ENCODE measurements around the gene OR5AK2.

OR5AK2 gene

DNA sequence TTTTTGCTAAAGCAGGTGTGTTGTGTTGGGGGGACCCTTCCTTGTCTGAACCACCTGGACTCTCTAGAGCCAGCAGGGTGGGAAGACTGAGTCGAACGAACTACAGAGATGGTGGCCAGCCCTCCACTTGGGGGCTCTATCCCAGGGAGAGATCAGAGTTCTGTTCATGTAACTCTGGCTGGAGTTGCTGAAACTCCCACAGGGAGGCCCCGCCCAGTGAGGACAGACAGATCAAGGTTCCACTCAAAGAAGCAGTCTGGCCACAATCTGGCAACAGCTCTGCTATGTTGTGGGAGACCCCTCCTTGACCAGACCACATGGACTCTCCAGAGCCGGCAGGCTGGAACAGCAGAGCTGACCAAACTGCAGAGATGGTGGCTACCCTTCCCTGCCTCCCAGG is 20.2 kb upstream of the OR5AK2 start:
- 83% methylated on average over 4 of the region's 4 CpGs for WGBS (ENCODE audit: insufficient coverage)
- no peak overlapping the region for H3K27ac ChIP-seq (ENCODE audit: insufficient read depth in 1 of 2, low read depth in 1 of 2, low read length in 2 of 2, poor library complexity in 1 of 2, severe bottlenecking in 2 of 2)
- ChIA-PET POLR2A (no interaction called here), CTCF (no interaction called here)
- no peaks in the 10 kb centered on the region for H3K27me3 ChIP-seq (replicated peaks in 2 of 5; ENCODE audit: control insufficient read depth in 4 of 5, insufficient read depth in 5 of 5, low read length in 4 of 5)
- no peak overlapping the region for H3K4me3 ChIP-seq (ENCODE audit: control insufficient read depth in 1 of 7, extremely low read depth in 1 of 7, insufficient read depth in 4 of 7, low read depth in 2 of 7, low read length in 6 of 7)
- DNase-seq, result no peak
- no peaks in the 10 kb centered on the region for H3K36me3 ChIP-seq (ENCODE audit: control insufficient read depth in 4 of 4, insufficient read depth in 4 of 4, low read length in 3 of 4)
- H3K9me3 ChIP-seq (ENCODE audit: control extremely low read depth in 1 of 5, control insufficient read depth in 4 of 5, insufficient read depth in 2 of 5, low read depth in 1 of 5, low read length in 4 of 5), result peaks cover 0 to 1% (median 0%) of the 10 kb centered on the region in 5 experiments
- H3K4me1 ChIP-seq (ENCODE audit: control extremely low read depth in 1 of 4, control insufficient read depth in 4 of 4, insufficient read depth in 4 of 4, low read length in 3 of 4), result no peaks in the 10 kb centered on the region

DNA sequence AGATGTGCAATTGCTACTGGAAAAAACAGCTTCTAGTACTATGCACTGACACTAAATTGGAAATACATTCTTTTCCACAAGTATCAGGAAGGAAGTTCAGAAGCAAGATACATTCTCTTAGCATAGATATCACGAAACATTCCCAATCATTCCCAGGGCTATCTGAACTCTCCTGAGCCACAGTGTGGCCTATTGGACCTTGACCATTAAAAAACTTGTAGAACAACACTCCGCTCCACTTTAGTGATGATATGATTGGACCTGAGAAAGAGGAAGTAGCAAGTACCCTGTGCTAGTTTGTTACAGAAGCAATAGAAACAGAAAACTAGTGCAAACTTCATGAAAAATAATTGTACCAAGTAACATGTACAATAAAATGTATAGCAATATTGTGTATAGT is 11.4 kb upstream of the OR5AK2 start:
- POLR2A ChIA-PET, result no interaction called here
- H3K36me3 ChIP-seq (ENCODE audit: control insufficient read depth in 4 of 4, insufficient read depth in 4 of 4, low read length in 3 of 4), result no peaks in the 10 kb centered on the region
- H3K27me3 ChIP-seq (replicated peaks in 2 of 5; ENCODE audit: control insufficient read depth in 4 of 5, insufficient read depth in 5 of 5, low read length in 4 of 5), result no peaks in the 10 kb centered on the region
- CTCF ChIA-PET, result interaction anchor here (0.6 kb wide), 1 partner anchor 14 kb away, joined by 3 read pairs; no protein-coding TSS in a partner anchor
- WGBS (ENCODE audit: insufficient coverage), result no CpG with 5 or more reads among the region's 2 CpGs
- no peak for DNase-seq
- H3K27ac ChIP-seq (ENCODE audit: insufficient read depth in 1 of 2, low read depth in 1 of 2, low read length in 2 of 2, poor library complexity in 1 of 2, severe bottlenecking in 2 of 2), result no peak overlapping the region
- H3K4me1 ChIP-seq (ENCODE audit: control extremely low read depth in 1 of 4, control insufficient read depth in 4 of 4, insufficient read depth in 4 of 4, low read length in 3 of 4), result no peaks in the 10 kb centered on the region
- no peaks in the 10 kb centered on the region for H3K9me3 ChIP-seq (ENCODE audit: control extremely low read depth in 1 of 5, control insufficient read depth in 4 of 5, insufficient read depth in 2 of 5, low read depth in 1 of 5, low read length in 4 of 5)
- no peak overlapping the region for H3K4me3 ChIP-seq (ENCODE audit: control insufficient read depth in 1 of 7, extremely low read depth in 1 of 7, insufficient read depth in 4 of 7, low read depth in 2 of 7, low read length in 6 of 7)

DNA sequence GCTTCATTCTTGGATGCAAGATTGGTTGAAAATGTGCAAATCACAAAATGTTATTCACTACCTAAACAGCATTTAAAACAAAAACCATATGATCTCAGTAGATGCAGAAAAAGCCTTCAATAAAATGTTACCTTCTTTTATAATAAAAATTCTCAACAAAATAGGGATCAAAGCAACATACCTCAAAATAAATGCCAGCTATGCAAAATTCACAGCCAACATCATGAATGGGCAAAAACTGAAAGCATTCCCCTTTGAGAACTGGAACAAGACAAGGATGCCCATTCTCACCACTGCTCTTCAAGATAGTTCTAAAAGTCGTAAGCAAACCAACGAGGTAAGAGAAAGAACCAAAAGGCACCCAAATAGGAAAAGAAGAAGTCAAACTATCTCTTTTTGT is 2.0 kb downstream of the OR5AK2 start:
- no CpG with 5 or more reads among the region's 2 CpGs for WGBS (ENCODE audit: insufficient coverage)
- CTCF ChIA-PET, result interaction anchor here (0.6 kb wide), 1 partner anchor 14 kb away, joined by 3 read pairs; no protein-coding TSS in a partner anchor
- H3K4me3 ChIP-seq (ENCODE audit: control insufficient read depth in 1 of 7, extremely low read depth in 1 of 7, insufficient read depth in 4 of 7, low read depth in 2 of 7, low read length in 6 of 7), result no peak overlapping the region
- no peaks in the 10 kb centered on the region for H3K4me1 ChIP-seq (ENCODE audit: control extremely low read depth in 1 of 4, control insufficient read depth in 4 of 4, insufficient read depth in 4 of 4, low read length in 3 of 4)
- no peaks in the 10 kb centered on the region for H3K27me3 ChIP-seq (replicated peaks in 2 of 5; ENCODE audit: control insufficient read depth in 4 of 5, insufficient read depth in 5 of 5, low read length in 4 of 5)
- POLR2A ChIA-PET, result no interaction called here
- H3K9me3 ChIP-seq (ENCODE audit: control extremely low read depth in 1 of 5, control insufficient read depth in 4 of 5, insufficient read depth in 2 of 5, low read depth in 1 of 5, low read length in 4 of 5), result peaks cover 0 to 13% (median 0%) of the 10 kb centered on the region in 5 experiments
- no peak for DNase-seq
- H3K36me3 ChIP-seq (ENCODE audit: control insufficient read depth in 4 of 4, insufficient read depth in 4 of 4, low read length in 3 of 4), result no peaks in the 10 kb centered on the region
- no peak overlapping the region for H3K27ac ChIP-seq (ENCODE audit: insufficient read depth in 1 of 2, low read depth in 1 of 2, low read length in 2 of 2, poor library complexity in 1 of 2, severe bottlenecking in 2 of 2)

DNA sequence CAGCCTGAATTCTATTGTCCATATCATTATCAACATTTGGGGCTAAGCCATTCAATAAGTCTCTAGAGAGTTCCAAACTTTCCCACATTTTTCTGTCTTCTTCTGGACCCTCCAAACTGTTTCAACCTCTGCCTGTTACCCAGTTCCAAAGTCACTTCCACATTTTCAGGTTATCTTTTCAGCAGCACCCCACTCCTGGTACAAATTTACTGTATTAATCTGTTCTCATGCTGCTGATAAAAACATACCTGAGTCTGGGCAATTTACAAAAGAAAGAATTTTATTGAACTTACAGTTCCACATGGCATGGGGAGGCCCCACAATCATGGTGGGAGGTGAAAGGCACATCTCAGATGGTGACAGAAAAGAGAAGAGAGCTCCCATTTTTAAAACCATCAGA is 5.8 kb downstream of the OR5AK2 start:
- ChIA-PET CTCF (no interaction called here), POLR2A (no interaction called here)
- no peak overlapping the region for H3K27ac ChIP-seq (ENCODE audit: insufficient read depth in 1 of 2, low read depth in 1 of 2, low read length in 2 of 2, poor library complexity in 1 of 2, severe bottlenecking in 2 of 2)
- no peaks in the 10 kb centered on the region for H3K4me1 ChIP-seq (ENCODE audit: control extremely low read depth in 1 of 4, control insufficient read depth in 4 of 4, insufficient read depth in 4 of 4, low read length in 3 of 4)
- H3K36me3 ChIP-seq (ENCODE audit: control insufficient read depth in 4 of 4, insufficient read depth in 4 of 4, low read length in 3 of 4), result no peaks in the 10 kb centered on the region
- H3K9me3 ChIP-seq (ENCODE audit: control extremely low read depth in 1 of 5, control insufficient read depth in 4 of 5, insufficient read depth in 2 of 5, low read depth in 1 of 5, low read length in 4 of 5), result peaks cover 0 to 16% (median 0%) of the 10 kb centered on the region in 5 experiments
- H3K4me3 ChIP-seq (ENCODE audit: control insufficient read depth in 1 of 7, extremely low read depth in 1 of 7, insufficient read depth in 4 of 7, low read depth in 2 of 7, low read length in 6 of 7), result no peak overlapping the region
- no peaks in the 10 kb centered on the region for H3K27me3 ChIP-seq (replicated peaks in 2 of 5; ENCODE audit: control insufficient read depth in 4 of 5, insufficient read depth in 5 of 5, low read length in 4 of 5)
- no peak for DNase-seq

DNA sequence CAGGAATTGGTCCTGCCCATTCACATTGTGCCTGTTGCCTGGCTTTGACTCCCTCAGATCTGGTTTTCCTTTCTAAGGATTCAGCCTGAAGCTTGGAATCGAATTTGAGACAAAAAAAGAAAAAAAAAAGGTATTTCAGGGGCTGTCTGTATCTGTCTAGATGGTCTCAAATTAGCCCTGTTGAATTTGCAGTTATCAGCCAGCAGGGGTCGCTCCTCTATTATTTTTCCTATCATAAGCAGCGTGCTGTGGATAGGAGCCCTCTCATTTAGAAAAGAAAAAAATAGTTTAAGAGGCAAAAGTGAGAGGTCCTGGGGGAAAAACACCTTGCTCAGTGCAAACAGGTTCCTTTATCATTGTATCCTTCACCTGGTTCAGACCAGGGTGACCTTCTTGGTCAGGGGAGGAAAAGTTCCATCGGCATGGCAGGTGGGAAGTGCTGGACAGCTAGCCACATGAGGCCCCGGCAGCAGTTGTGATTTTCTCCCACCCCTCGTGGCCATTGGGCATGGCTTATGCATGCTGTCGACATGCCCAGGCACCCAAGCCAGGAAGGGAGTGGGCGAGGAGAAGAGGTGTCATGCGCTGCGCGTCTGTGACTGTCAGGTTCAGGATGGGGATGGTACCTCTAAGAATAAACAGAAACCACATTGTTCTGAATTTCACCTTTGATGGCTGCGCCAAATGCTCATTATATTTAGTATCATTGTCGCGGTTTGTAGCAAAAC is 13.1 kb downstream of the OR5AK2 start:
- 97% methylated on average over 10 of the region's 14 CpGs for WGBS (ENCODE audit: insufficient coverage)
- Histone ChIP-seq H3K9me3 (ENCODE audit: control extremely low read depth in 1 of 5, control insufficient read depth in 4 of 5, insufficient read depth in 2 of 5, low read depth in 1 of 5, low read length in 4 of 5) (peaks cover 0 to 12% (median 7%) of the 10 kb centered on the region in 5 experiments), H3K27me3 (replicated peaks in 2 of 5; ENCODE audit: control insufficient read depth in 4 of 5, insufficient read depth in 5 of 5, low read length in 4 of 5) (no peaks in the 10 kb centered on the region), H3K36me3 (ENCODE audit: control insufficient read depth in 4 of 4, insufficient read depth in 4 of 4, low read length in 3 of 4) (no peaks in the 10 kb centered on the region), H3K4me1 (ENCODE audit: control extremely low read depth in 1 of 4, control insufficient read depth in 4 of 4, insufficient read depth in 4 of 4, low read length in 3 of 4) (no peaks in the 10 kb centered on the region), H3K27ac (ENCODE audit: insufficient read depth in 1 of 2, low read depth in 1 of 2, low read length in 2 of 2, poor library complexity in 1 of 2, severe bottlenecking in 2 of 2) (no peak overlapping the region), H3K4me3 (ENCODE audit: control insufficient read depth in 1 of 7, extremely low read depth in 1 of 7, insufficient read depth in 4 of 7, low read depth in 2 of 7, low read length in 6 of 7) (no peak overlapping the region)
- CTCF ChIA-PET, result no interaction called here
- POLR2A ChIA-PET, result no interaction called here
- DNase-seq, result no peak

DNA sequence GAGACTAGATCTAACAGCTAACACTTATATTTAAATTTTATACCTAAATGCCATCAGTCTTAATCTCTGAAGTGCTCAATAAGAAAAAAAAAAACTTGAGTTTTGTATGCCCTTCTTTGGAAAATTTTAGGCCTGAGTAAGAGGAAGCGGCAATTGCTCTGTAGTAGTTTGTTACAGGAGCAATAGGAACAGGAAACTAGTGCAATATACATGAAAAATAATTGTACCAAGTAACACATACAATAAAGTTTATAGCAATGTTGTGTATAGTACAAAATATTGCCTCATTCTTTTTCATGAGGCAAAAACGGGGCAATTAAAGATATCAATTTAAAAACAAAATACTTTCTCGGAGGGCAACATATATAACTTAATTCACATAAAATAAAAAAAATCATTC is 19.7 kb downstream of the OR5AK2 start:
- no peaks in the 10 kb centered on the region for H3K27me3 ChIP-seq (replicated peaks in 2 of 5; ENCODE audit: control insufficient read depth in 4 of 5, insufficient read depth in 5 of 5, low read length in 4 of 5)
- H3K27ac ChIP-seq (ENCODE audit: insufficient read depth in 1 of 2, low read depth in 1 of 2, low read length in 2 of 2, poor library complexity in 1 of 2, severe bottlenecking in 2 of 2), result no peak overlapping the region
- WGBS (ENCODE audit: insufficient coverage), result no CpG with 5 or more reads among the region's 3 CpGs
- no peaks in the 10 kb centered on the region for H3K4me1 ChIP-seq (ENCODE audit: control extremely low read depth in 1 of 4, control insufficient read depth in 4 of 4, insufficient read depth in 4 of 4, low read length in 3 of 4)
- H3K4me3 ChIP-seq (ENCODE audit: control insufficient read depth in 1 of 7, extremely low read depth in 1 of 7, insufficient read depth in 4 of 7, low read depth in 2 of 7, low read length in 6 of 7), result no peak overlapping the region
- CTCF ChIA-PET, result no interaction called here
- H3K9me3 ChIP-seq (ENCODE audit: control extremely low read depth in 1 of 5, control insufficient read depth in 4 of 5, insufficient read depth in 2 of 5, low read depth in 1 of 5, low read length in 4 of 5), result no peaks in the 10 kb centered on the region
- DNase-seq, result no peak
- H3K36me3 ChIP-seq (ENCODE audit: control insufficient read depth in 4 of 4, insufficient read depth in 4 of 4, low read length in 3 of 4), result no peaks in the 10 kb centered on the region
- POLR2A ChIA-PET, result no interaction called here

DNA sequence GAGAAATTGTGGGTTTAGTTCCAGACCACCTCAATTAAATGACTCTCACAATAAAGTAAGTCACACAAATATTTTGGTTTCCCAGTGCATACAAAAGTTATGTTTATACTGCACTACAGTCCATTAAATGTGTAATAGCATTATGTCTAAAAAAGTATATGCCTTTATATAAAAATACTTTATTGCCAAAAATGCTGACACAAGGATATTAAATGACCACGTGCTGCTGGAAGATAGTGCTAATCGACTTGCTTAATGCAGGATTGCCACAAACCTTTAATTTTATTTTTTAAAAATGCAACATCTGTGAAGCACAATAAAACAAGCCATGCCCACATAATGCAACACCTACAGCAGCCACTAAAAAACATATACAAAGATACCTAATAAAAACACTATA is 27.0 kb downstream of the OR5AK2 start:
- no peak overlapping the region for H3K4me3 ChIP-seq (ENCODE audit: control insufficient read depth in 1 of 7, extremely low read depth in 1 of 7, insufficient read depth in 4 of 7, low read depth in 2 of 7, low read length in 6 of 7)
- POLR2A ChIA-PET, result no interaction called here

More for the DNA sequence above, 27.0 kb downstream of the OR5AK2 start:
- DNase-seq, result no peak
- CTCF ChIA-PET, result no interaction called here
- Histone ChIP-seq H3K36me3 (ENCODE audit: control insufficient read depth in 4 of 4, insufficient read depth in 4 of 4, low read length in 3 of 4) (no peaks in the 10 kb centered on the region), H3K27ac (ENCODE audit: insufficient read depth in 1 of 2, low read depth in 1 of 2, low read length in 2 of 2, poor library complexity in 1 of 2, severe bottlenecking in 2 of 2) (no peak overlapping the region), H3K27me3 (replicated peaks in 2 of 5; ENCODE audit: control insufficient read depth in 4 of 5, insufficient read depth in 5 of 5, low read length in 4 of 5) (no peaks in the 10 kb centered on the region), H3K9me3 (ENCODE audit: control extremely low read depth in 1 of 5, control insufficient read depth in 4 of 5, insufficient read depth in 2 of 5, low read depth in 1 of 5, low read length in 4 of 5) (no peaks in the 10 kb centered on the region), H3K4me1 (ENCODE audit: control extremely low read depth in 1 of 4, control insufficient read depth in 4 of 4, insufficient read depth in 4 of 4, low read length in 3 of 4) (no peaks in the 10 kb centered on the region)
- WGBS (ENCODE audit: insufficient coverage), result no CpG with 5 or more reads among the region's 2 CpGs

Data from common myeloid progenitor, CD34-positive (primary cell).